Measurements from ENCODE around the gene MIDN.

MIDN gene

GRCh38 chr19:1255186-1256161 lies 7.1 kb downstream of the MIDN start:
- peak overlapping the region; percentile 19 for H2AK5ac ChIP-seq (ENCODE audit: low read depth, low read length)
- H3K79me1 ChIP-seq (ENCODE audit: low read depth, low read length): peaks cover 33% of the 10 kb centered on the region
- no CpG with 5 or more reads among the region's 52 CpGs for WGBS, 2 donors (ENCODE audit: extremely low coverage in 2 of 2, insufficient read length in 2 of 2, insufficient replicate concordance in 1 of 2)
- no peak overlapping the region for H2BK5ac ChIP-seq (ENCODE audit: low read length)
- no peak overlapping the region for H2BK120ac ChIP-seq (ENCODE audit: low read depth, low read length)
- H2BK12ac ChIP-seq (ENCODE audit: low read length): no peak overlapping the region
- peak overlapping the region; percentile 23 for H4K8ac ChIP-seq (ENCODE audit: low read depth, low read length)
- H3K9me3 ChIP-seq (replicated peaks in 1 of 2; ENCODE audit: control insufficient read depth in 2 of 2, insufficient read depth in 1 of 2, low read depth in 1 of 2, low read length in 2 of 2): no peaks in the 10 kb centered on the region
- no peak overlapping the region for H2BK15ac ChIP-seq (ENCODE audit: low read length)
- H3K4me1 ChIP-seq (ENCODE audit: control insufficient read depth in 2 of 2, insufficient read depth in 1 of 2, low read depth in 1 of 2, low read length in 2 of 2): peaks cover 21 to 47% of the 10 kb centered on the region in 2 donors
- no peak overlapping the region for H3K14ac ChIP-seq (ENCODE audit: low read length)
- peak overlapping the region; percentile 54 for H3K27ac ChIP-seq (replicated peaks; ENCODE audit: low read length)
- peak overlapping the region; percentile 91 for H3K23ac ChIP-seq (ENCODE audit: low read depth, low read length, poor library complexity)
- H3K36me3 ChIP-seq (replicated peaks in 1 of 2; ENCODE audit: control insufficient read depth in 2 of 2, insufficient read depth in 2 of 2, low read length in 2 of 2): peaks cover 52 to 82% of the 10 kb centered on the region in 2 donors
- no peak overlapping the region for H3K4ac ChIP-seq (ENCODE audit: low read length)
- no peaks in the 10 kb centered on the region for H3K27me3 ChIP-seq (ENCODE audit: control insufficient read depth in 3 of 3, insufficient read depth in 3 of 3, low read depth in 1 of 3, low read length in 3 of 3)
- peak overlapping the region; percentile 61 for H3K9ac ChIP-seq (ENCODE audit: low read depth, low read length, poor library complexity)
- H3K4me2 ChIP-seq (ENCODE audit: insufficient read depth, low read length, poor library complexity, severe bottlenecking): no peak overlapping the region
- no peak overlapping the region for H4K91ac ChIP-seq (ENCODE audit: low read depth, low read length, poor library complexity)
- no peak for DNase-seq (ENCODE audit: low spot score)
- H3K18ac ChIP-seq (ENCODE audit: low read length): no peak overlapping the region
- H3K4me3 ChIP-seq (ENCODE audit: low read length in 2 of 2): no peak overlapping the region
- no peak overlapping the region for H2AFZ ChIP-seq (ENCODE audit: low read length)

GRCh38 chr19:1256646-1257474 lies 8.5 kb downstream of the MIDN start:
- Histone ChIP-seq H2BK5ac (ENCODE audit: low read length) (no peak overlapping the region), H3K4me1 (ENCODE audit: control insufficient read depth in 2 of 2, insufficient read depth in 1 of 2, low read depth in 1 of 2, low read length in 2 of 2) (peaks cover 26 to 50% of the 10 kb centered on the region in 2 donors), H2AFZ (ENCODE audit: low read length) (no peak overlapping the region), H4K91ac (ENCODE audit: low read depth, low read length, poor library complexity) (no peak overlapping the region), H3K9ac (ENCODE audit: low read depth, low read length, poor library complexity) (no peak overlapping the region), H2BK12ac (ENCODE audit: low read length) (no peak overlapping the region), H2BK120ac (ENCODE audit: low read depth, low read length) (no peak overlapping the region), H3K9me3 (replicated peaks in 1 of 2; ENCODE audit: control insufficient read depth in 2 of 2, insufficient read depth in 1 of 2, low read depth in 1 of 2, low read length in 2 of 2) (no peaks in the 10 kb centered on the region), H3K18ac (ENCODE audit: low read length) (no peak overlapping the region), H3K36me3 (replicated peaks in 1 of 2; ENCODE audit: control insufficient read depth in 2 of 2, insufficient read depth in 2 of 2, low read length in 2 of 2) (peaks cover 45 to 74% of the 10 kb centered on the region in 2 donors), H3K4me2 (ENCODE audit: insufficient read depth, low read length, poor library complexity, severe bottlenecking) (no peak overlapping the region), H3K27ac (replicated peaks; ENCODE audit: low read length) (peak overlapping the region; percentile 56), H3K4ac (ENCODE audit: low read length) (no peak overlapping the region), H3K23ac (ENCODE audit: low read depth, low read length, poor library complexity) (peak overlapping the region; percentile 91), H2BK15ac (ENCODE audit: low read length) (no peak overlapping the region), H3K4me3 (ENCODE audit: low read length in 2 of 2) (no peak overlapping the region), H3K79me1 (ENCODE audit: low read depth, low read length) (peaks cover 34% of the 10 kb centered on the region), H2AK5ac (ENCODE audit: low read depth, low read length) (no peak overlapping the region), H3K14ac (ENCODE audit: low read length) (no peak overlapping the region), H3K27me3 (ENCODE audit: control insufficient read depth in 3 of 3, insufficient read depth in 3 of 3, low read depth in 1 of 3, low read length in 3 of 3) (no peaks in the 10 kb centered on the region), H4K8ac (ENCODE audit: low read depth, low read length) (no peak overlapping the region)
- WGBS, 2 donors (ENCODE audit: extremely low coverage in 2 of 2, insufficient read length in 2 of 2, insufficient replicate concordance in 1 of 2): no CpG with 5 or more reads among the region's 46 CpGs
- no peak for DNase-seq (ENCODE audit: low spot score)

GRCh38 chr19:1257475-1258162 lies 9.2 kb downstream of the MIDN start:
- no peak overlapping the region for H3K4ac ChIP-seq (ENCODE audit: low read length)
- no peak overlapping the region for H2AFZ ChIP-seq (ENCODE audit: low read length)
- DNase-seq (ENCODE audit: low spot score): no peak
- peaks cover 36% of the 10 kb centered on the region for H3K79me1 ChIP-seq (ENCODE audit: low read depth, low read length)
- H3K4me2 ChIP-seq (ENCODE audit: insufficient read depth, low read length, poor library complexity, severe bottlenecking): no peak overlapping the region
- H3K27me3 ChIP-seq (ENCODE audit: control insufficient read depth in 3 of 3, insufficient read depth in 3 of 3, low read depth in 1 of 3, low read length in 3 of 3): no peaks in the 10 kb centered on the region
- H3K27ac ChIP-seq (replicated peaks; ENCODE audit: low read length): peak overlapping the region; percentile 56
- no peak overlapping the region for H4K8ac ChIP-seq (ENCODE audit: low read depth, low read length)
- H3K9ac ChIP-seq (ENCODE audit: low read depth, low read length, poor library complexity): no peak overlapping the region
- no peaks in the 10 kb centered on the region for H3K9me3 ChIP-seq (replicated peaks in 1 of 2; ENCODE audit: control insufficient read depth in 2 of 2, insufficient read depth in 1 of 2, low read depth in 1 of 2, low read length in 2 of 2)
- no peak overlapping the region for H3K18ac ChIP-seq (ENCODE audit: low read length)
- no peak overlapping the region for H3K23ac ChIP-seq (ENCODE audit: low read depth, low read length, poor library complexity)
- no peak overlapping the region for H2BK120ac ChIP-seq (ENCODE audit: low read depth, low read length)
- H3K4me3 ChIP-seq (ENCODE audit: low read length in 2 of 2): no peak overlapping the region
- no CpG with 5 or more reads among the region's 23 CpGs for WGBS, 2 donors (ENCODE audit: extremely low coverage in 2 of 2, insufficient read length in 2 of 2, insufficient replicate concordance in 1 of 2)
- no peak overlapping the region for H2BK15ac ChIP-seq (ENCODE audit: low read length)
- no peak overlapping the region for H2AK5ac ChIP-seq (ENCODE audit: low read depth, low read length)
- peaks cover 31 to 51% of the 10 kb centered on the region in 2 donors for H3K4me1 ChIP-seq (ENCODE audit: control insufficient read depth in 2 of 2, insufficient read depth in 1 of 2, low read depth in 1 of 2, low read length in 2 of 2)
- peaks cover 42 to 68% of the 10 kb centered on the region in 2 donors for H3K36me3 ChIP-seq (replicated peaks in 1 of 2; ENCODE audit: control insufficient read depth in 2 of 2, insufficient read depth in 2 of 2, low read length in 2 of 2)
- no peak overlapping the region for H4K91ac ChIP-seq (ENCODE audit: low read depth, low read length, poor library complexity)
- no peak overlapping the region for H3K14ac ChIP-seq (ENCODE audit: low read length)
- no peak overlapping the region for H2BK5ac ChIP-seq (ENCODE audit: low read length)
- H2BK12ac ChIP-seq (ENCODE audit: low read length): no peak overlapping the region

All from neuronal stem cell (in vitro differentiated cells).